Activated CD8-positive, alpha-beta memory T cell treated with anti-CD3 and anti-CD28 coated beads for 4 hours (primary cell): ENCODE data around the gene TSC2.

Experiments
- DNase-seq, 2 donors: peaks; one replicate each; pipeline ENCODE4 v3.0.0-alpha.2; 2020; ENCODE audit warnings: low read depth in 2 of 2

The TSC2 gene

GRCh38 chr16:2047330-2048115 is at the start of gene TSC2, which contains the start of gene NTHL1:
Gene TSC2, plus strand, starts transcription at chr16:2047985. Its CDS starts 631 bp downstream, at chr16:2048616.
Gene NTHL1, minus strand, starts transcription at chr16:2047834. Its CDS starts 11 bp downstream, at chr16:2047823.
- peak; percentile 86 to 88 for DNase-seq

- no peak for DNase-seq
Measured at GRCh38 chr16:1998360-1998835, 49.4 kb upstream of the TSC2 start.

GRCh38 chr16:1998852-1999801 is 48.7 kb upstream of the TSC2 start:
- no peak for DNase-seq

GRCh38 chr16:1999866-2000514 is 47.8 kb upstream of the TSC2 start:
- no peak for DNase-seq

- DNase-seq: no peak
Measured at GRCh38 chr16:2001035-2001434, 46.8 kb upstream of the TSC2 start.

GRCh38 chr16:2001456-2002355 is 46.1 kb upstream of the TSC2 start:
- DNase-seq: no peak

GRCh38 chr16:2002406-2003230 is 45.2 kb upstream of the TSC2 start:
- DNase-seq: no peak

GRCh38 chr16:2003231-2003826 is 44.5 kb upstream of the TSC2 start:
- no peak for DNase-seq

- peak; percentile 62 to 69 for DNase-seq
Measured at GRCh38 chr16:2003827-2004641, 43.8 kb upstream of the TSC2 start.

- no peak for DNase-seq
Measured at GRCh38 chr16:2004795-2005517, 42.8 kb upstream of the TSC2 start.

GRCh38 chr16:2005646-2006045 is 42.1 kb upstream of the TSC2 start:
- DNase-seq: no peak

- DNase-seq: no peak
Measured at GRCh38 chr16:2006317-2006716, 41.5 kb upstream of the TSC2 start.

GRCh38 chr16:2007081-2007836 is 40.5 kb upstream of the TSC2 start:
- no peak for DNase-seq

- DNase-seq: no peak
Measured at GRCh38 chr16:2008009-2008526, 39.7 kb upstream of the TSC2 start.

GRCh38 chr16:2008631-2009163 is 39.1 kb upstream of the TSC2 start:
- no peak for DNase-seq

GRCh38 chr16:2009164-2009711 is 38.5 kb upstream of the TSC2 start:
- DNase-seq: no peak
